ENCODE data around the gene POU4F2. TPM values are rescaled to one million over a fixed set of nuclear protein-coding genes. Genes with fewer than 3 reads are reported as not detected.

Gene POU4F2, protein sequence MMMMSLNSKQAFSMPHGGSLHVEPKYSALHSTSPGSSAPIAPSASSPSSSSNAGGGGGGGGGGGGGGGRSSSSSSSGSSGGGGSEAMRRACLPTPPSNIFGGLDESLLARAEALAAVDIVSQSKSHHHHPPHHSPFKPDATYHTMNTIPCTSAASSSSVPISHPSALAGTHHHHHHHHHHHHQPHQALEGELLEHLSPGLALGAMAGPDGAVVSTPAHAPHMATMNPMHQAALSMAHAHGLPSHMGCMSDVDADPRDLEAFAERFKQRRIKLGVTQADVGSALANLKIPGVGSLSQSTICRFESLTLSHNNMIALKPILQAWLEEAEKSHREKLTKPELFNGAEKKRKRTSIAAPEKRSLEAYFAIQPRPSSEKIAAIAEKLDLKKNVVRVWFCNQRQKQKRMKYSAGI
- 0.03 TPM in 1 of 2 replicates, not detected in the other for total RNA-seq (2014; rRNA removed; shearing (Covaris generic))

GRCh38 chr4:146638786-146639505 lies at the start of gene POU4F2:
POU4F2 (plus strand) TSS chr4:146638893; CDS start chr4:146639141, 248 bp downstream.
- DNase-seq (ENCODE audit: low read depth), result peak; percentile 44

DNA sequence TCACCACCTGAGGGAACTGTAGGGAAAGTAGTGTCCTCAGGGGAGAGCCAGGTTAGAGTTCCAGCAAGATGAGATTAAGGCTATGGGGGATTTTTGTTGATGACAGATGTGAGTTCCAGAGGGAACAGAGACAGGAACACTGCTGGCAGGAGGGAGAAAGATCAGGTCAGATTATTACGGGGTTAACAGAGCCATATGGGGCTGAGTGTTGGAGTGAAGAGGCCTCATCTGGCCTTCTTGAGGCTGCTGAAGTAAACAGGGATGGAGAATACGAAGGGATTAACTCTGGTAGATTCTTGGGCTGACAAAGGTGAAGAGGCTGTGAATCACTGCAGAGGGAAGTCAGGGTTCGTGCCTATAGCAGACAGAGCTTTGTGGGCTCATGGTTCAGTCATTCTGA lies 47.9 kb upstream of the POU4F2 start:
- DNase-seq (ENCODE audit: low read depth), result no peak

- DNase-seq (ENCODE audit: low read depth), result no peak
Measured at GRCh38 chr4:146592019-146592418, 46.7 kb upstream of the POU4F2 start.

- DNase-seq (ENCODE audit: low read depth), result no peak
Measured at GRCh38 chr4:146632770-146633470, 5.8 kb upstream of the POU4F2 start.

GRCh38 chr4:146633471-146633800 lies 5.3 kb upstream of the POU4F2 start:
- DNase-seq (ENCODE audit: low read depth), result no peak

DNA sequence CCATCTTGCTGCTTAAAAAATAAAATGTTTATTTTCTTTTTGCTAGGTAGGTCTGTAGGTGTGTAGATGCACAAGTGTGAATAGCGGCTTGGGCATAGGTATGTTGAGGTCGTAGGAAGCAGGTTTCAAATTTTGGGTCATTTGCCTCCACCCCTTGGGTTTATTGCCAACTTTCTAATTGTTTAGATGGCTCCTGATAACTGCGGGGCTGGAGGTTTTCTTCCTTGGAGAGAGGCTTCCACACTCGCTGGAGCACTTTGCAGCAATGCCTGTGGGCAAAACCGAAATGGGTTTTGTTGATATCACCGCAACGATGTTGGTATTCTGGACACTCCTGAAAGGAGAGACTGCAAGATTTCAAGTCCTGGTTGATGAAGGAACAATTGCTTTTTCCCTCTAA lies 3.9 kb upstream of the POU4F2 start:
- no peak for DNase-seq (ENCODE audit: low read depth)

GRCh38 chr4:146637621-146638332 lies 916 bp upstream of the POU4F2 start:
- no peak for DNase-seq (ENCODE audit: low read depth)

- DNase-seq (ENCODE audit: low read depth), result no peak
Measured at GRCh38 chr4:146638333-146638785, 334 bp upstream of the POU4F2 start.

DNA sequence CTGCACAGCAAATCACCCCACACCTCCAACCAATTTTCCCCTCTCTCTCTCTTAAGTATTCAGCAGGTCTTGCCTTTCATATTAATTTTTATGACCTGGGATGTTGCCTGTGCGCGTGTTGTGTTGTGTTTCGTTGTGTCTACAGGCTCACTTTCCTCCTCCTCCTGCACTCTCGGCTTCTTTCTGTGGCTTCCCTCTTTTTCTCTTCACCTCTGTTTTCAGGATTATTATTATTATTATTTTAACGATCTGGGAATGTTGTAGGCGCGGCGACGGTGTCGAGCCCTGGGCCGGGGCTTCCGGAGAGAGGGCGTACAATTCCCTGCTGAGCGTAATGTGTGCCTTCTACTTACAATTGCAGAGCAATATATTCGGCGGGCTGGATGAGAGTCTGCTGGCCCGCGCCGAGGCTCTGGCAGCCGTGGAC lies 826 bp downstream of the POU4F2 start:
- no peak for DNase-seq (ENCODE audit: low read depth)

- DNase-seq (ENCODE audit: low read depth), result no peak
Measured at GRCh38 chr4:146640021-146640464, 1.4 kb downstream of the POU4F2 start.

GRCh38 chr4:146640465-146641061 lies 1.9 kb downstream of the POU4F2 start:
- DNase-seq (ENCODE audit: low read depth), result no peak

DNA sequence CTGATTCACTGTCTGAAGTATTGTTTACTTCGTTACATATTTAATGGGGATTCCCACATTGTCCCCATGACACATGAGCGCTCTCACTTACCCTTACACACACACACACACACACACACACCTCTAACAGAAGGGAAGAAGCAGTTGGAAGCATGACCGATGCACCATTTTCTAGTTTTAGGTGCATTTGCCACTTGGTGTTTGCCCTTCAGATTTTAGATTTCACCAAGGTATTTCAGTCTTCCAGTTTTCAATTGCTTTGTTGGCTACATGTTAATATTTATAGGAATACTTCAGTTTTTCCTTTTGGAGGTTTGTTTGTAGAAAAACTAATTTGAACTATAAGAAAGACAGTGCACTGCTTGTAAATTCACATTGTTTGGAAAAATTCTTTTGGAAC lies 3.1 kb downstream of the POU4F2 start:
- no peak for DNase-seq (ENCODE audit: low read depth)

GRCh38 chr4:146643812-146644401 lies 5.2 kb downstream of the POU4F2 start:
- no peak for DNase-seq (ENCODE audit: low read depth)

DNA sequence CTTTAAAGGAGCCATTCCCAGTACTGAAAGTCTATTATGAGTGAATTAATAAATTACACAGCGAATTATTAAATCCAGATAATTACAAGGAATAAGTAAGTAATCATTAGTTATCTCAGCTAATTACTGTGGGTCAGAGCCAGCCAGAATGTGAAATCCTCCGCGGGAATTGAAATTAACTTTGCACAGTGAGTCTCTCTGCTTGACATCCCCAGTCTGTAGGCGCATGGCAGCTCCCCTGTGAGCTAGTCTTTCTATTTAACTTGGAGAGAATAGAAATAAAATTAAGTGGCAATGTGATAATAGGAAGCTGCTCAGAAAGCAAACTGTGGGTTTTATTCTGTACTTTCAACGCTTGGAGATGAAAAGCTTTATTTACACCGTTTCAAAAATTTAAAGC lies 7.2 kb downstream of the POU4F2 start:
- no peak for DNase-seq (ENCODE audit: low read depth)

DNA sequence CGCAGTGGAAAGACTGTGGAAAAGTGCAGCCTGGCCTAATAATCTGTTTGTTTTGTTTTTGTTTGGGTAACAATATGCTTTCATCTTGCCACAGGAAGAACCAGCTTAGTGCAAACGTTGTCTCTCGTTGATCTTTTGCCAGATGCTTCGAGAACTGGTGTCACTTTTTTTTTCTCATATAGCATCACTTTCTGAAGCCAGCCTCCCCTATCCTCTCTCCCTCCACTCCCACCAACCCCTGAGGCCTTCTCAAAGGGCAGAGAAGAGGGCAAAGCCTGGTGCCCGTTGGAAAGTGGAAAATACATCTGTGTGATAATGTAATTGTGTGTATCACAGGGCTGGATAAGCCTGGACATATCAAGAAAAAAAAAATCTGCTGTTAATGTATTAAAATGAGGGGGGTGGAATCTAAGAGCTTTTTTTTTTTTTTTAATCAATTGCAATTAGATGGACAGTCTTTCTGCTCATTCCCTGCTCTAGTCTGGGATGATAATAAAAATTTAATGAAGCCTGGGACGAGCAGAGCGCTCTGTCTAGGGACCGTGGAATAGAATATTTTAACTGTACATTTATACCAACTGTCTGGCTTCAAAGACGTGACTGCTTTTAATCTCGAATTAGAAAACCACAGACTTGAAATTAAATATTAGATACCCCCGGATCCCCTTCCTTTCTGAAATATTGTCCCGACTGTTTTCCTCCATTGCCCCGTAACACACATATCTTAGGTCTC lies 8.1 kb downstream of the POU4F2 start:
- no peak for DNase-seq (ENCODE audit: low read depth)

GRCh38 chr4:146647615-146648460 lies 9.1 kb downstream of the POU4F2 start:
- DNase-seq (ENCODE audit: low read depth), result no peak

DNA sequence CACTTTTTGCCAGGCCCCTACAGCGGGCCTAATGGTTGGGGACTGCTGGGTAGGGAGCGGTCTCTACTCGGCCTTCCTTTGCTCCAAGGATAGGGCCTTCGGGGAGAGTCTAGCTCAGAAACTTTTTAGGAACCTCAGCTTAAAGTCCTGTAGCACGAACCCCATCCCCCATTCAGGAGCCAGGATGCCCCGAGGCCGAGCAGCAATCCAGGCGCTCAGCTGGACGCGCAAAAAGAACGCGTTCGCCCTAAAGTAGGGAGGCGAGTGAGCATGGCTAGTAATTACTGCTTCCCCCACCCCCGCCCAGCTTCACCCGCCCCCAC lies 9.7 kb downstream of the POU4F2 start:
- DNase-seq (ENCODE audit: low read depth), result no peak

DNA sequence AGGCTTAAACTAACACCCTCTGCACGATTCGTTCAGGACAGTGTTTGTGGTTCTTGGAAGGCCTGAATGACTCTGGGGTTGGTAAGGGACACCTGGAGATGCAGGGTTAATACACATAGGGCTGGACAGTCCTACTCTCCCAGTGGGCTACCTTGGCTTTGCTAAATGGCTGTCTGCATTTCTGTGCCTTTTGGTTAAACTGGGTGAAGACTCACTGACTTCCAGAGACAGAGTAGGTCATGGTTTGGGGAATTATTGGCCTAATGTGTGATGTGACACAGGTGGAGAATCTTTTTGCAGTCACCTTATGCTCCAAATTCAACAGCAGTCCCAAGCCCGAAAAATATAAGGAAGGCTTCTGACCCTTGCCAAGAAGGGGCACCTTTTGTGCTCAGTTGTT lies 10.5 kb downstream of the POU4F2 start:
- DNase-seq (ENCODE audit: low read depth), result no peak

GRCh38 chr4:146650034-146650433 lies 11.3 kb downstream of the POU4F2 start:
- DNase-seq (ENCODE audit: low read depth), result no peak

All from Daoy (cell line).